ENCODE measurements around the gene TMEM144.

TMEM144 gene

GRCh38 chr4:158209825-158210807 is at the start of gene TMEM144:
Gene TMEM144, plus strand, starts transcription at chr4:158210486. Its CDS starts 2,182 bp downstream, at chr4:158212668.
- peak; percentile 24 for DNase-seq

GRCh38 chr4:158161551-158162354 is 48.5 kb upstream of the TMEM144 start:
- DNase-seq = no peak

- no peak for DNase-seq
These were observed 47.7 kb upstream of the TMEM144 start for GRCh38 chr4:158162631-158163030.

- no peak for DNase-seq
These were observed 46.1 kb upstream of the TMEM144 start for GRCh38 chr4:158163941-158164767.

GRCh38 chr4:158164768-158165213 is 45.5 kb upstream of the TMEM144 start:
- DNase-seq = no peak

GRCh38 chr4:158166701-158167100 is 43.6 kb upstream of the TMEM144 start:
- no peak for DNase-seq

- DNase-seq = no peak
These were observed 41.7 kb upstream of the TMEM144 start for GRCh38 chr4:158168606-158169005.

GRCh38 chr4:158169506-158169905 is 40.8 kb upstream of the TMEM144 start:
- DNase-seq = no peak

- DNase-seq = no peak
These were observed 40.2 kb upstream of the TMEM144 start for GRCh38 chr4:158169931-158170690.

- DNase-seq = no peak
These were observed 39.4 kb upstream of the TMEM144 start for GRCh38 chr4:158170691-158171561.

GRCh38 chr4:158172261-158173258 is 37.7 kb upstream of the TMEM144 start, which contains the start of gene GASK1B:
Gene GASK1B, minus strand, starts transcription at chr4:158173025. Its CDS starts 1,650 bp downstream, at chr4:158171375.
- DNase-seq = no peak

GRCh38 chr4:158176108-158176507 is 34.2 kb upstream of the TMEM144 start:
- DNase-seq = no peak

- DNase-seq = no peak
These were observed 33.5 kb upstream of the TMEM144 start for GRCh38 chr4:158176776-158177175.

- DNase-seq = no peak
These were observed 30.8 kb upstream of the TMEM144 start for GRCh38 chr4:158179465-158179864.

- DNase-seq = no peak
These were observed 28.4 kb upstream of the TMEM144 start for GRCh38 chr4:158181906-158182305.

GRCh38 chr4:158182736-158183135 is 27.6 kb upstream of the TMEM144 start:
- no peak for DNase-seq

GRCh38 chr4:158186815-158187214 is 23.5 kb upstream of the TMEM144 start:
- DNase-seq = no peak

GRCh38 chr4:158189422-158189821 is 20.9 kb upstream of the TMEM144 start:
- DNase-seq = no peak

- DNase-seq = no peak
These were observed 19.6 kb upstream of the TMEM144 start for GRCh38 chr4:158190718-158191117.
